Measurements from ENCODE around the gene SLC34A1.

SLC34A1 gene

DNA sequence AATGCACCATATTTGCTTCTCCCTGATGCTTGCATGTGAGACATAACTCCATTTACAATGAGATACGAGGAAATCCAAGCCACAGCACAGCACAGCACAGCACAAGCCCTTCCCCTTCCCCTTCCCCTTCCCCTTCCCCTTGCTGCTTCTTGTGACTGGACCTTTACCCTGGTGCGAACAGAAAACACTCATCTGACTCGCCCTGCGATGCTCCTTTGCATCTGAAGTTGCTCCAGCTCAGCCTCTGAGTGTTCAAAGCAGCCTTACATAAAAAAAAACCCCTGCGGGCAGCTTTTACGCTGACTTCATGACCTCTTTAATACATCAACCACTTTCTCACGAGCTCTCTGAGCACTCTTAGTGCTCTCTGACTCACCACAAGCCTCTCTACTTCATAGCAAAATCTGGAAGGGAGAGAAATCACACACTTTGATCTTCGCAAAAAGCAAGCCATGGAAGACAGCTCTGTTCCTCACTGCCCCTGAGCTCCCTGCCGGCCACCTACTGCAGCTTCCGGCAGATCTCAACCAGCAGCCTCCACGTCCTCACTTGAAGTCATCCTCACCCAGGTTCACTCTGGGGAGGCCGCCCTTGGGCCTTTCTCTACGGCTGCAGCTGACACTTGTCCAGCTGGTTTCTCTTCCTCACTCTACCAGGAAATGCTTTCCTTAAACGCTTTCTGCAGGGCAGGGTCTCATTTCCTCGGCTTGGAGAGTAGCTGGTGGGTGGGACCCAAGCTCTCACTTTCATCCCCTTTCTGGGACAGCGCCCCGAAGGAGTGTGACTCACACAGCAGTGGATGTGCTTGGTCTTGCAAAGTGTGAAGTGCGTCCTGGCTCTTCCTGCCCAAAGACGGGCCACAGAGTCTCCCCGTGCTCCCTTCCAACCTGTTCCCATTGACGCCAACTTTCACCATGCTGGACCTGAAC, 5.3 kb downstream of the SLC34A1 start:
- FAIRE-seq, result no peak

DNA sequence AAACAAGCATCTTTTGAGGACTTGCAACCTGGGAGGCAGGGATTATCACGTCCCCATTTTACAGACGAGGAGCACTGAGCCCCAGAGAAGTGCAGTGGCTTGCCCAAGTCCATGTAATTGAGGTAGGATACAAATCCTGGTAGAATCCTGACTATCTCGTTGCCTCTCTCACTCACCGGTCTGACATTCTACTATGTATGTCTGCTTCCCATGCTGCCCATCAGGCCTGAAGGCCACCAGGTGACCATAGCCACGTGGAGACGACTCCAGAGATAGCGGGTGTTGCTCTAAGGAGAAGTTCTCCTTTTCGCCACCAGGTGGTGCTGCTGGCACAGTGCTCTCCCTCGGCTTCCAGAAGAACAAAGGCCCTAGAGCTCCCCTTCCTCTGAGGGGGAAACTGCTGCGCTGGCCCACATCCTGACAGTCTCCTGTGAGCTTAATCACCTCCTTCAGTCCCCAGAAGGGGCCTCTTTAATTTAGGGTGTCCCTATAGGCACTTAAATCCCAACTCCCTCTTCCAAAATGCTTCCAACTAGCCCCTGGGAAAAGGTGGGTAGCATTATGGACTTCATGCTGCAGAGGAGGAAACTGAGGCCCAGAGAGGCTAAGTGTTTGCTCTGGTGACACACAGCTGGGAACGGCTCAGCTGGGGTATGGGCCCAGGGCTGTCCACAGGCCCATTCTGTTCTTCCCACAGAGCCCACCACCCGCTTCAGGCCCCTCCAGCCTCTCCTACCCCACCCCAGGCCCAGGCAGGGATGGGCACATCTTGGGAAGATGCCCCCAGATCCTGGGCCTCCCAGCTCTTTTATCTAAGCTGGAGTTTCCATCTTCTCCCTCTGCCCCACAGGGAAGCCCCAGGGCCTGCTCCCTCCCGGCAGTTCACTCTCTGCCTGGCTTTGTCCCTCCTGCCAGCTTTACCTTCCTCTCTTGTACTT, 6.4 kb downstream of the SLC34A1 start:
- FAIRE-seq, result no peak

DNA sequence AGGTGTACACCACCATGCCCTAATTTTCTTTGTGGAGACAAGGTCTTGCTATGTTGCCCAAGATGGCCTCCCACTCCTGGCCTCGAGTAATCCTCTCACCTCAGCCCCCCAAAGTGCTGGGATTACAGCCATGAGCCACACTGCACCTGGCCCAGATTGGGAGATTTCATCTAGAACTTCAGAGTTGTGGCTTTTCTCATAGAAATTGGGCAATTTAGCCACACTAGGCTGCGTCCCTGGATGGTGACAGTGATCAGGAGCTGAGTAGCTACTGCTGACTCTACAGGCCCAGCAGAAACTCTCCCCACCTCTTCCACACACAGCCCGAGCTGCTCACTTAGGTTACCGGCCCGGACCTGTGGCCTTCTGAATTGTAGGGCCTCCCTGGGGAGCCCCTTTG, 8.5 kb downstream of the SLC34A1 start:
- no peak for FAIRE-seq

- FAIRE-seq, result no peak
Measured at GRCh38 chr5:177393206-177393765, 9.1 kb downstream of the SLC34A1 start.

- FAIRE-seq, result no peak
Measured at GRCh38 chr5:177393990-177394389, 9.8 kb downstream of the SLC34A1 start.

- no peak for FAIRE-seq
Measured at GRCh38 chr5:177396078-177396477, 11.8 kb downstream of the SLC34A1 start.

GRCh38 chr5:177396807-177397206, 12.6 kb downstream of the SLC34A1 start:
- no peak for FAIRE-seq

- no peak for FAIRE-seq
Measured at GRCh38 chr5:177397875-177398390, 13.7 kb downstream of the SLC34A1 start.

GRCh38 chr5:177399997-177400868, 16.0 kb downstream of the SLC34A1 start, which contains the start of gene PFN3:
TSS of gene PFN3 (minus strand) at chr5:177400661. CDS start at chr5:177400576, 85 bp downstream.
- no peak for FAIRE-seq

- no peak for FAIRE-seq
Measured at GRCh38 chr5:177402271-177403043, 18.2 kb downstream of the SLC34A1 start.

DNA sequence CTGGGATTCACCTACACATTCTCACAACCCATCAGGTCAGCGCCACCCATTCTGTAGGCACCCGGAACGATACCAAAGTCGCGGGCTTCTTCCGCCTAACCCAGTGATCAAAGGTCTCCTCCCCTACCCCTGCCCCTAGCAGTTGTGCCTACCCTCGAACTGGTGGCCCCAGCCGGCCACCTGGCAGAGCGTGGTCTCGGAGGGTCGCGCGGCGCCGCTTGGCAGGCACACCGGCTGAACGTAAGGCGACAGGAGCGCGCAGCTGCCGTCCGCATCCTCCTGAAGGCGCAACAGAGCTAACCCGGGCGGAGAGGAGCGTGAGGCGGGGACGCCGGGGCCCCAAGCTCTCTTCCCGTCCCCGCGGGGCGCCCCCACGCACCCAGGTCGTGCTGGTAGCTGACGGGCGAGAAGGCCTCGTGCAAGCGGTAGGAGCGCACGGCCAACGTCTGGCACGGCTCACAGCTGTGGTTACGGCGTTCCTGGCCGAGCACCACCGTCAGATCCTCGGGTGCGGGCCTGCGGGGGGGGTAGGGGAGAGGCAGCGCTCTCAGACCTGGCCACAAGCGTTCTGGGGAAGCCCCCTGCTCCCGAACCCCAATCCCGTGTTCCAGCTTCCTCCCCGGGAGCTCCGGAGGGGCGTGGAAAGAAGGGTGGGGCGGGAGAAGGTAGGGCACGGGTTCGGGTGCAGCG, 19.0 kb downstream of the SLC34A1 start:
- no peak for FAIRE-seq

DNA sequence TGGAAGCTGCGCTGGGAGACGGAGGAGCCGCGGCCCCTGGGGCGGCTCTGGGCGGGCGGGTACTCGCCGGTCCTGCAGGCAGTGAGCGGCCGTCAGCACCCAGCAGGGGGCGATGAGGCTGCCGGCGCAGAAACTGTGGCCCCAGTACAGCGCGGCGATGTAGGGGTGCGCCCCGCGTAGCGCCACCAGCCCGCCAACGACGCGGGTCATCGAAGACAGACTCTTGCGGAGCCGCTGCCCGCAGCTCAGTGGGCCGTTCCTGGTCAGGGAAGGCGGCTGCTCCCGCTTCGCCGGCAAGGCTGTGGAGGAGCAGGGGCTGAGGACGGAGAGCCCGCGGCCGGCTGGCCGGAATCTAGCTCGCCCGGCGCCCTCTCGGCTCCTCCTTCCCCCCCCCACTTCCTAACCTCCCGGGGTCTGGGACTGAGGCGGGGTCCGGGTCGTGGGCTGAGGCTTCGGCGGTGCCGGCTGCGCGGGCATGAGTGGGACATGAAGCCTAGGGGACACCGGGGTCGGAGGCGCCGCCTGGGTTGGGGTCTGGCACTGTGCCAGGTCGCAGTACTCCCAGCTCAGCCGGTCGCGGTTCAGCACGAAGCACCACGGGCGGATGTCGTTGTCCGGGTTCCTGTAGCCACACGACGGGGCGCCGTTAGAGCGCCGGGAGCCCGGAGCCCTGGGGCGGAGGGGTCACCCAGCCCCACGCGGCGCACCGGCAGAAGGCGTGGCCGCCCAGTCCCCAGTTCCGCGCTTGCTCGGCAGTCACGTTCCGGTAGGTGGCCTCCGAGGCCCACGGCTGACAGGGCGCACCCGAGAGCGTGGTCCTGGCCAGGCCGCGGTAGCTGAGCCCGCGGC, 19.8 kb downstream of the SLC34A1 start:
- FAIRE-seq, result no peak

- FAIRE-seq, result no peak
Measured at GRCh38 chr5:177404641-177405179, 20.5 kb downstream of the SLC34A1 start.

DNA sequence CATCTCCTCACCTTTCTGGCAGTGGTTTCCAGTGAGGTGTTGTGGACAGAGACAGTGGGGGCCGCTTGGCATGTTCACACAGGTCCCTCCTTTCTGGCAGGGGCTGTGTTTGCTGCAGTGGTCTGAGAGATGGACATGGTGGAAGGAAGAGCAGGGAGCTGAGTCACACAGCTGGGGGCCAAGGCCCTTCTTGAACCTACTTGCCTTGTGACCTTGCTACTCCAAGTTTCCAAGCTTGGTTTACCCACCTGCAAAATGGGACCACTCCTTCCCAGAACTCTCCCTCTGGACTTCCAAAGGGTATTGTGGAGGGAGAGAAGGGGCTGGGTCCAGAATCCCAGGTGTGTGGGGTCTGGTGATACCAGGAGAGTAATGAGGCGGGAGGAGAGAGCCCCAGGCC, 21.1 kb downstream of the SLC34A1 start:
- FAIRE-seq, result no peak

DNA sequence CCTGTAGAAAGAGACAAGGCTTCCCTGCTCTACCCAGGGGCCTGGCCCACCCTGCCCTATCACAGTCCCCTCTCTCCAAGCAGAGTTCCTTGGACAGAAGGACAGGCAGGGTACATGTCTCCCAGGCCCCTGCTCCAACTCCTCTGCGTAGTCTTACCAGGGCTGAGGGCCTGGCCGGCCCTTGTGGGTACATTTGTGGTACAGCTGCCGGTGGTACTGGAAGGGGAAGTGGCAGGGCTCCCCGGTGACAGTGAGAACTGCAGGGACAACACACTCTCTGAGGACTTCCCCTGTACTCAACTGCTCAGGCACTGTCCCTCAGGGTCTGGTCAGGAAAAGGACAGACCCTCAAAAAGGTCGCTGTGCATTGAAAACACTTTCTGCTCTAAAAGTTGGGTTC, 21.6 kb downstream of the SLC34A1 start:
- FAIRE-seq, result no peak

DNA sequence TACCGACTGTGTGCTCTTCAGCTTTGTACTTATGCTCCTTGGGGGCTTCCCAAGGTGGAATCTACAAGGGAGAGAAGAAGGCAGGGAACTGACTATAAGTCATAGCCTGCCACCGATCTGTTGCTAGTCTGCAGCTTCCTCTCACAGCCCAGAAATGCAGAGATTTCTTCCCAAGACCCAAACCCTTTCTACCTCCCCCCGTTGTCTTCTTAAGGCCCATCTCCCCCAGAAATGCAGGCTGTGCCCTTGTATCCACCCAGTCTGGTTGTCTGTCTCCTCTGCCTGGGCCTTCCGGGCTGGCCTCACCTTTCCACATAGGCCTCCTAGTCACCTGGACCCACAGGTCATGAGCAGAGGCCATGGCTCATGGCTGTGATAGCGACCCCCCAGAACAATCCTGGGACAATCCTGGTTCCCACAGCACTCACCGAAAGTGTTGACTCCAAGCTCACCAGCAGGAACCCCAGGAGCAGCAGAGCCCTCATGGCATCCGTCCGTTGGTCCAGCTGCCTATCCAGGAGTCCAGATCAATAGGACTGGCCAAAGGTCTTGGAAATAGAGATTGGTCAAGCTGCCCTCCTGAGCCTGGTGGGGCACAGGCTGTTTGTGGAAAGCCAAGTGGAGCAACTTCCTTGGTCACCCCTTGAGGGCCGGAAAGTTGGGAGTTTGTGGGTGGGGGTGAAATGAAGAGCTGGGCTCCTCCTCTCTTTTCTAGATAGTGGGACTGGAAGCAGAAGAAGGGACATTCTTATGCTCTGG, 25.0 kb downstream of the SLC34A1 start, which contains the start of gene F12:
F12 (minus strand) TSS at position 522 of the 759 bp plus-strand sequence; CDS start at position 485, 37 bp downstream.
- no peak for FAIRE-seq

DNA sequence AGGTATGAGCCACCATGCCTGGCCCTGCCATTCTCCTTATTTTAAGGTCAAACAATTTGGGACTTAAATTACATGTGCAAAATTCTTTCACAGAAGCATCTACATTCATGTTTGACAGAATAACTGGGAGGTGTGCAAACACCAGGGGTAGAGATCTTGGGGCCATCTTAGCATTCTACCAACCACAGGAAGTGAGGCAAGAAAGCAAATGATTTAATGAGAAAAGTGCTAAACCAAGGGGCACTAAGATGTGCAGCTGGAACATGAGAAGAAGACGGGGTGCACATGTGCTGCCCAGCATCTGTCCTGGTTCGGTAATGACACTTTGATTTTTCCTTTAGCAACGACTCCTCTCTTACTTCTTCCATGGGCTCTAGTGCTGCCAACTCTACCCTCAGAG, 26.3 kb downstream of the SLC34A1 start:
- no peak for FAIRE-seq

DNA sequence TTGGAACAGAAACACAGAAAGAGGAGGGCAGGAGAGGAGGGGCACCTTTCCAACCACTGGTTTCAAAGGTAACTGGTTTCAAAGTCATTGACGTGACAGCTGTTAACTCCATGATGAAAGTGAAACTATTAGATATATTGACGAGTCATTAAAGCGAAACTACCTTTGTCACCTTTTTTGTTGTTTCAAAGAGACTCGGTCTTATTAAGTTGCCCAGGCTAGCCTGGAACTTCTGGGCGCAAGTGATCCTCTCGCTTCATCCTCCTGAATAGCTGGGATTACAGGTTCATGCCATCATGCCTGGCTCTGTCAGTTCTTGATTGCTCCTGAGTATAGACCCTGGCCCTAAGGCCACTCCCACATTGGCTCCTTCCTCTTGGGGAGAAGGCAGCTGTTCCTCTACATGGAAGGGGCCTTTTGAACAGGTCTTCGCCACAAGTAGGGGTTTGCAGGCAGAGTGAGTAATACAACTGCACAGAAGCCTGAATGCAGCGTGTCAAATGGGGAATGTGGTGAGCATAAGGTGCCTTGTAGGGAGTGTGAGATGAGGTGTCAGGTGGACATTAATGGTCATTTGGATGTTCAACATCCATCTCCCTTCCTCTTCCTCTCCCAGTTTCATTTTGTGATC, 28.5 kb downstream of the SLC34A1 start:
- FAIRE-seq, result no peak
